ENCODE results near the gene PTPN20. TPM values are rescaled to one million over a fixed set of nuclear protein-coding genes. Genes with fewer than 3 reads are reported as not detected.
"Not testable (repeated sequence)": the region's sequence is repeated elsewhere in the genome, so short reads cannot be mapped to it uniquely, and the experiment has no call there.

PTPN20 gene
- total RNA-seq, 1 experiment from 2014 or later = not detected

- not testable (repeated sequence) for DNase-seq; H3K9me3 ChIP-seq (ENCODE audit: low read length); H2AFZ ChIP-seq (ENCODE audit: low read length); H3K9ac ChIP-seq (ENCODE audit: low read length); H3K27ac ChIP-seq (ENCODE audit: low read length); H3K79me2 ChIP-seq (ENCODE audit: low read length); H4K20me1 ChIP-seq (ENCODE audit: insufficient read depth, low read depth, low read length); H3K4me2 ChIP-seq (ENCODE audit: low read depth, low read length, poor library complexity, severe bottlenecking); H3K9me2 ChIP-seq (replicated peaks; ENCODE audit: insufficient read depth, low read length); H3K4me1 ChIP-seq (ENCODE audit: low read length); H3K36me3 ChIP-seq (ENCODE audit: insufficient read depth, low read length); H3K4me3 ChIP-seq (ENCODE audit: low read length); H3K27me3 ChIP-seq (ENCODE audit: low read length)
Measured at GRCh38 chr10:46987233-46987924, 76.2 kb downstream of the PTPN20 start.

GRCh38 chr10:46992803-46993561, 81.8 kb downstream of the PTPN20 start:
- peak overlapping the region; percentile 20; the same call in 1 of the 2 replicates for H3K9ac ChIP-seq (ENCODE audit: low read length)
- DNase-seq = peak; percentile 64
- no peaks in the 10 kb centered on the region for H3K27me3 ChIP-seq (ENCODE audit: low read length)
- H3K4me1 ChIP-seq (ENCODE audit: low read length) = peaks cover 4% of the 10 kb centered on the region; the same call in 1 of the 2 replicates
- H3K27ac ChIP-seq (ENCODE audit: low read length) = no peak overlapping the region
- no peak overlapping the region; the same call in 1 of the 2 replicates for H3K4me3 ChIP-seq (ENCODE audit: low read length)
- peak overlapping the region; percentile 76; the same call in 1 of the 2 replicates for H2AFZ ChIP-seq (ENCODE audit: low read length)
- H3K79me2 ChIP-seq (ENCODE audit: low read length) = no peaks in the 10 kb centered on the region
- H3K9me2 ChIP-seq (replicated peaks; ENCODE audit: insufficient read depth, low read length) = no peaks in the 10 kb centered on the region
- no peaks in the 10 kb centered on the region for H3K9me3 ChIP-seq (ENCODE audit: low read length)
- no peaks in the 10 kb centered on the region for H3K36me3 ChIP-seq (ENCODE audit: insufficient read depth, low read length)
- H4K20me1 ChIP-seq (ENCODE audit: insufficient read depth, low read depth, low read length) = no peaks in the 10 kb centered on the region
- peak overlapping the region; percentile 21 for H3K4me2 ChIP-seq (ENCODE audit: low read depth, low read length, poor library complexity, severe bottlenecking)

- Histone ChIP-seq H3K9ac (ENCODE audit: low read length) (no peak overlapping the region), H3K27ac (ENCODE audit: low read length) (no peak overlapping the region), H3K9me2 (replicated peaks; ENCODE audit: insufficient read depth, low read length) (no peaks in the 10 kb centered on the region), H3K36me3 (ENCODE audit: insufficient read depth, low read length) (no peaks in the 10 kb centered on the region), H3K9me3 (ENCODE audit: low read length) (no peaks in the 10 kb centered on the region), H4K20me1 (ENCODE audit: insufficient read depth, low read depth, low read length) (no peaks in the 10 kb centered on the region), H3K27me3 (ENCODE audit: low read length) (no peaks in the 10 kb centered on the region), H3K79me2 (ENCODE audit: low read length) (no peaks in the 10 kb centered on the region), H3K4me1 (ENCODE audit: low read length) (peaks cover 4% of the 10 kb centered on the region; the same call in 1 of the 2 replicates), H3K4me3 (ENCODE audit: low read length) (no peak overlapping the region), H3K4me2 (ENCODE audit: low read depth, low read length, poor library complexity, severe bottlenecking) (no peak overlapping the region), H2AFZ (ENCODE audit: low read length) (no peak overlapping the region)
- DNase-seq = no peak
Measured at GRCh38 chr10:46995234-46995633, 84.0 kb downstream of the PTPN20 start.

GRCh38 chr10:46998192-46998591, 87.0 kb downstream of the PTPN20 start:
- no peak overlapping the region for H3K27ac ChIP-seq (ENCODE audit: low read length)
- no peak overlapping the region for H3K9ac ChIP-seq (ENCODE audit: low read length)
- H3K9me2 ChIP-seq (replicated peaks; ENCODE audit: insufficient read depth, low read length) = no peaks in the 10 kb centered on the region
- H4K20me1 ChIP-seq (ENCODE audit: insufficient read depth, low read depth, low read length) = no peaks in the 10 kb centered on the region
- H3K4me2 ChIP-seq (ENCODE audit: low read depth, low read length, poor library complexity, severe bottlenecking) = no peak overlapping the region
- H3K9me3 ChIP-seq (ENCODE audit: low read length) = no peaks in the 10 kb centered on the region
- no peak overlapping the region for H3K4me3 ChIP-seq (ENCODE audit: low read length)
- no peaks in the 10 kb centered on the region for H3K27me3 ChIP-seq (ENCODE audit: low read length)
- peaks cover 1% of the 10 kb centered on the region; the same call in 1 of the 2 replicates for H3K4me1 ChIP-seq (ENCODE audit: low read length)
- no peaks in the 10 kb centered on the region for H3K36me3 ChIP-seq (ENCODE audit: insufficient read depth, low read length)
- H3K79me2 ChIP-seq (ENCODE audit: low read length) = no peaks in the 10 kb centered on the region
- H2AFZ ChIP-seq (ENCODE audit: low read length) = no peak overlapping the region
- no peak for DNase-seq

GRCh38 chr10:46998595-46998994, 87.4 kb downstream of the PTPN20 start:
- no peaks in the 10 kb centered on the region for H3K36me3 ChIP-seq (ENCODE audit: insufficient read depth, low read length)
- no peak overlapping the region for H3K9ac ChIP-seq (ENCODE audit: low read length)
- H3K4me2 ChIP-seq (ENCODE audit: low read depth, low read length, poor library complexity, severe bottlenecking) = no peak overlapping the region
- H3K9me2 ChIP-seq (replicated peaks; ENCODE audit: insufficient read depth, low read length) = no peaks in the 10 kb centered on the region
- H3K9me3 ChIP-seq (ENCODE audit: low read length) = no peaks in the 10 kb centered on the region
- no peak overlapping the region for H2AFZ ChIP-seq (ENCODE audit: low read length)
- no peak overlapping the region for H3K27ac ChIP-seq (ENCODE audit: low read length)
- H3K4me3 ChIP-seq (ENCODE audit: low read length) = no peak overlapping the region
- H3K27me3 ChIP-seq (ENCODE audit: low read length) = no peaks in the 10 kb centered on the region
- H3K79me2 ChIP-seq (ENCODE audit: low read length) = no peaks in the 10 kb centered on the region
- H4K20me1 ChIP-seq (ENCODE audit: insufficient read depth, low read depth, low read length) = no peaks in the 10 kb centered on the region
- H3K4me1 ChIP-seq (ENCODE audit: low read length) = no peaks in the 10 kb centered on the region
- DNase-seq = no peak

- no peaks in the 10 kb centered on the region for H3K27me3 ChIP-seq (ENCODE audit: low read length)
- no peak overlapping the region for H3K4me2 ChIP-seq (ENCODE audit: low read depth, low read length, poor library complexity, severe bottlenecking)
- H3K4me1 ChIP-seq (ENCODE audit: low read length) = no peaks in the 10 kb centered on the region
- no peaks in the 10 kb centered on the region for H3K79me2 ChIP-seq (ENCODE audit: low read length)
- no peak overlapping the region for H3K27ac ChIP-seq (ENCODE audit: low read length)
- H4K20me1 ChIP-seq (ENCODE audit: insufficient read depth, low read depth, low read length) = no peaks in the 10 kb centered on the region
- no peak overlapping the region for H3K9ac ChIP-seq (ENCODE audit: low read length)
- DNase-seq = no peak
- no peaks in the 10 kb centered on the region for H3K9me3 ChIP-seq (ENCODE audit: low read length)
- no peaks in the 10 kb centered on the region for H3K36me3 ChIP-seq (ENCODE audit: insufficient read depth, low read length)
- no peak overlapping the region for H3K4me3 ChIP-seq (ENCODE audit: low read length)
- H2AFZ ChIP-seq (ENCODE audit: low read length) = no peak overlapping the region
- H3K9me2 ChIP-seq (replicated peaks; ENCODE audit: insufficient read depth, low read length) = no peaks in the 10 kb centered on the region
Measured at GRCh38 chr10:46999217-46999616, 88.0 kb downstream of the PTPN20 start.

GRCh38 chr10:47008769-47009168, 97.5 kb downstream of the PTPN20 start:
- Histone ChIP-seq H3K9me2 (replicated peaks; ENCODE audit: insufficient read depth, low read length) (no peaks in the 10 kb centered on the region), H3K9me3 (ENCODE audit: low read length) (no peaks in the 10 kb centered on the region), H4K20me1 (ENCODE audit: insufficient read depth, low read depth, low read length) (no peaks in the 10 kb centered on the region), H3K79me2 (ENCODE audit: low read length) (no peaks in the 10 kb centered on the region), H3K27me3 (ENCODE audit: low read length) (no peaks in the 10 kb centered on the region), H3K36me3 (ENCODE audit: insufficient read depth, low read length) (no peaks in the 10 kb centered on the region), H3K9ac (ENCODE audit: low read length) (no peak overlapping the region), H3K27ac (ENCODE audit: low read length) (no peak overlapping the region), H3K4me2 (ENCODE audit: low read depth, low read length, poor library complexity, severe bottlenecking) (no peak overlapping the region), H3K4me3 (ENCODE audit: low read length) (no peak overlapping the region), H3K4me1 (ENCODE audit: low read length) (no peaks in the 10 kb centered on the region), H2AFZ (ENCODE audit: low read length) (no peak overlapping the region)
- no peak for DNase-seq

GRCh38 chr10:47009215-47009838, 98.1 kb downstream of the PTPN20 start:
- DNase-seq = no peak
- Histone ChIP-seq H4K20me1 (ENCODE audit: insufficient read depth, low read depth, low read length) (no peaks in the 10 kb centered on the region), H3K36me3 (ENCODE audit: insufficient read depth, low read length) (no peaks in the 10 kb centered on the region), H3K9me3 (ENCODE audit: low read length) (no peaks in the 10 kb centered on the region), H3K27ac (ENCODE audit: low read length) (no peak overlapping the region), H3K4me3 (ENCODE audit: low read length) (no peak overlapping the region), H3K4me1 (ENCODE audit: low read length) (no peaks in the 10 kb centered on the region), H3K79me2 (ENCODE audit: low read length) (no peaks in the 10 kb centered on the region), H3K9ac (ENCODE audit: low read length) (no peak overlapping the region), H2AFZ (ENCODE audit: low read length) (no peak overlapping the region), H3K9me2 (replicated peaks; ENCODE audit: insufficient read depth, low read length) (no peaks in the 10 kb centered on the region), H3K4me2 (ENCODE audit: low read depth, low read length, poor library complexity, severe bottlenecking) (no peak overlapping the region), H3K27me3 (ENCODE audit: low read length) (no peaks in the 10 kb centered on the region)

All from Karpas-422 (cell line).